ENCODE measurements around the gene TROAP. TPM values are rescaled to one million over a fixed set of nuclear protein-coding genes. Genes with fewer than 3 reads are reported as not detected.

Gene TROAP
- total and polyA plus RNA-seq, 9 donors, result 0.36 to 1.6 (median 0.75) TPM; not detected in 1

- intact Hi-C loops (cut with DNase I), result loop anchor here in 1 of 4 donors (5.0 kb wide), 1 partner anchor 42 kb away; the partner anchor contains the start of gene PRPH
- Histone ChIP-seq H3K9me3 (no peaks in the 10 kb centered on the region), H3K36me3 (no peaks in the 10 kb centered on the region), H3K27me3 (no peaks in the 10 kb centered on the region), H3K4me3 (no peak overlapping the region), H3K4me1 (ENCODE audit: insufficient read depth) (peaks cover 4% of the 10 kb centered on the region), H3K27ac (no peak overlapping the region)
- DNase-seq, result no peak
- 68 to 75% (median 69%) methylated on average over 6 of the region's 6 CpGs for WGBS, 3 donors
- no peak for TF ChIP-seq POLR2A (IDR thresholded peaks at IDR 0.05)
- no peak for TF ChIP-seq CTCF (IDR thresholded peaks at IDR 0.05)
- TF ChIP-seq EP300 (IDR thresholded peaks at IDR 0.05), result no peak
Observed at GRCh38 chr12:49338830-49339463, 15.9 kb downstream of the TROAP start.

GRCh38 chr12:49339464-49339861, 16.4 kb downstream of the TROAP start:
- no peak overlapping the region for H3K27ac ChIP-seq
- intact Hi-C loops (cut with DNase I), result loop anchor here in 1 of 4 donors (5.0 kb wide), 1 partner anchor 42 kb away; the partner anchor contains the start of gene PRPH
- H3K9me3 ChIP-seq, result no peaks in the 10 kb centered on the region
- no peak for DNase-seq
- no peak overlapping the region for H3K4me3 ChIP-seq
- no peaks in the 10 kb centered on the region for H3K36me3 ChIP-seq
- H3K27me3 ChIP-seq, result no peaks in the 10 kb centered on the region
- peaks cover 4% of the 10 kb centered on the region for H3K4me1 ChIP-seq (ENCODE audit: insufficient read depth)
- WGBS, 3 donors, result 36 to 40% (median 38%) methylated on average over 5 of the region's 5 CpGs
- TF ChIP-seq POLR2A (IDR thresholded peaks at IDR 0.05), result no peak
- TF ChIP-seq CTCF (IDR thresholded peaks at IDR 0.05), result no peak
- TF ChIP-seq EP300 (IDR thresholded peaks at IDR 0.05), result no peak

- H3K4me3 ChIP-seq, result no peak overlapping the region
- 81 to 85% (median 81%) methylated on average over 6 of the region's 6 CpGs for WGBS, 3 donors
- peaks cover 4% of the 10 kb centered on the region for H3K4me1 ChIP-seq (ENCODE audit: insufficient read depth)
- no peaks in the 10 kb centered on the region for H3K27me3 ChIP-seq
- H3K36me3 ChIP-seq, result no peaks in the 10 kb centered on the region
- intact Hi-C loops (cut with DNase I), result loop anchor here in 1 of 4 donors (10.0 kb wide), 1 partner anchor 175 kb away; no protein-coding TSS in a partner anchor
- no peaks in the 10 kb centered on the region for H3K9me3 ChIP-seq
- TF ChIP-seq EP300 (IDR thresholded peaks at IDR 0.05) (no peak), POLR2A (IDR thresholded peaks at IDR 0.05) (no peak), CTCF (IDR thresholded peaks at IDR 0.05) (no peak)
- DNase-seq, result no peak
- H3K27ac ChIP-seq, result no peak overlapping the region
Observed at GRCh38 chr12:49340095-49340870, 17.2 kb downstream of the TROAP start.

GRCh38 chr12:49340971-49341776, 18.1 kb downstream of the TROAP start:
- H3K9me3 ChIP-seq, result no peaks in the 10 kb centered on the region
- DNase-seq, result no peak
- no peaks in the 10 kb centered on the region for H3K36me3 ChIP-seq
- H3K4me3 ChIP-seq, result no peak overlapping the region
- intact Hi-C loops (cut with DNase I), result loop anchor here in 1 of 4 donors (10.0 kb wide), 1 partner anchor 174 kb away; no protein-coding TSS in a partner anchor
- H3K27ac ChIP-seq, result no peak overlapping the region
- no peaks in the 10 kb centered on the region for H3K27me3 ChIP-seq
- 56 to 66% (median 60%) methylated on average over 14 of the region's 14 CpGs for WGBS, 3 donors
- TF ChIP-seq CTCF (IDR thresholded peaks at IDR 0.05) (no peak), POLR2A (IDR thresholded peaks at IDR 0.05) (no peak), EP300 (IDR thresholded peaks at IDR 0.05) (no peak)
- H3K4me1 ChIP-seq (ENCODE audit: insufficient read depth), result peaks cover 6% of the 10 kb centered on the region

Data from ovary (tissue), 9 donors.